NCI-H1417 (cell line): ENCODE measurements around the gene DYRK1A.

Source experiments
- DNase-seq, 3 experiments: peaks; one replicate each; lab custom pipeline; 2025; lab: John Stamatoyannopoulos, UW

DYRK1A gene

DNA sequence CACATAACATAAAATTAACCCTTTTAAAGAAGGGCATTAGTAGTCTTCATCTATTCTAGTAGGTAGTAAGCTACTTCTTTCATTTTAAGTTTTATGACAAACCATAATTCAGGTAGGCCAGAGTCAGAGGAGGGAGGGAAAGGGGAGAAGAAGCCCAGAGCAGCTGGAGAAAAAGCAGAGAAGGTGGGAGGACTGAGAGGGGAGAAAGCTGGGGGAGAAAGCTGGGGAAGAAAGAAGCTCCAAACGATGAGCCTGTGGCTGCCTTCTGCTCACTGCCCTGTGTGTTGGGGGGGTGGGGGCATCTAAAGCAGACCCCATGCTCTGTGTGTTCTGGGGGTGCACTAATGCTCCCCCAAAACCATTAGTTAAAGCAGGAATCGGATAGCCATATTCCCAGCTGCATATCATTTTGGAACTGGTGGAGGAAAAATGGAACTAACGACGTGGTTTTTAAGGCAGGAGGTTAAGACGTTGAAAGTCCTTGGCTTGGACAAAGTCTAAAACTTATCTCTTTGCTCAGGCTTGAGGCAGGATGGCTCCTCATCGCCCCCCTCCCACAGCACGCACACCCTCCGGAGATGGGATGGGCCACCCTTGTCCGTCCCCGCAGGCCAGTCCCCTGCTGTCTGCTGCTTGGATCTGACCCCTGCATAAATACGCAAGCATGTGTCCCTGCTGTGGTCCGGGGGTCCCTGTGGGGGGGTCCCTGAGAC, 184.2 kb downstream of the DYRK1A start:
- no peak for DNase-seq

DNA sequence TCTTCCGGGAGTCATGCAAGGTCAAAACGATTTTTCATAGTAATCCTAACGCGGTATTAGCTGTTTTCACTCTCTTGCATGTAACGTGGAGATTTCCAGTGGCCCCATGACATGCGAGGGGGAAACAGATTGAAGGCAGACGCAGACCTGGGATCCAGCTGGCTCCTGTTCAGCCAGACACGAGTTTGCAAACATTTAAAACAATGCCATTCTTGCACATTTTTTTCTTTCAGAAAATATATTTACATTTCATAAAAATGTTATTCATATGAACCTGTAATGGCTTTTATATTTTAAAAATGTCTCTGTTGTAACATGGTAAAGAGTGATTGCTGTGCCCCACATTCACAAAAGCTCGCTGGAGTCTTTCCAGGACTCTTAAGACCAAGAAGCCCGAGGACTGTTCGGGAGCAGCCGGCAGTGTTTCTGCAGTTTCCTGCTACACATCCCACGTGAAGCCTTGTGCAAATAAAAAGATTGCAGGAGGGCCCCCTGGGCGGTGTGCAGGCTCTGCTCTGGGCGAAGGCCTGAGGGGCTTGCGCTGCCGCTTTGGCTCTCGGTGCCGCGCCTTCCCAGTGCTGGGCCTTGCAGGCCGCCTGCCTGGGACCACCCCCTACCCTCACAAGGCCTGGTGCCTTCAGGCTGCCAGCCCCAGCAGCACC, 184.9 kb downstream of the DYRK1A start:
- DNase-seq: peak in 2 of 3 experiments; percentile 66 to 82

DNA sequence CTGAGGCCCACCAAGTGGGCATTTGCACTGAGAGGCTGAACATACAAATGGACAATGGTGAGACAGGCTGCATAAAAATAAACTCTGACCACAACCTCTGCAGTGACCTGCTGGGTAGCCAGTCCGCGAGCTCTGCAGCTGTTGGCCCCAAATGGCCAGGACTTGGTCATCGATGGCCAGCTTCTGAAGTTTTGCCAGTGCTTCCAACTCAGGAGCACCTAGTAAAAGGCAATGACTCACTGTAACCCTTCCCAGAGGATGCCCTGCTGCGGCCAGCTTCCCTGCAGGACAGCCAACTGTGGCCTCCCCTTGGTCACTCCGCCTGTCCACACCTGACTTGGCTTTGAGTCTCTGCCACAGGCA, 185.4 kb downstream of the DYRK1A start:
- no peak for DNase-seq

DNA sequence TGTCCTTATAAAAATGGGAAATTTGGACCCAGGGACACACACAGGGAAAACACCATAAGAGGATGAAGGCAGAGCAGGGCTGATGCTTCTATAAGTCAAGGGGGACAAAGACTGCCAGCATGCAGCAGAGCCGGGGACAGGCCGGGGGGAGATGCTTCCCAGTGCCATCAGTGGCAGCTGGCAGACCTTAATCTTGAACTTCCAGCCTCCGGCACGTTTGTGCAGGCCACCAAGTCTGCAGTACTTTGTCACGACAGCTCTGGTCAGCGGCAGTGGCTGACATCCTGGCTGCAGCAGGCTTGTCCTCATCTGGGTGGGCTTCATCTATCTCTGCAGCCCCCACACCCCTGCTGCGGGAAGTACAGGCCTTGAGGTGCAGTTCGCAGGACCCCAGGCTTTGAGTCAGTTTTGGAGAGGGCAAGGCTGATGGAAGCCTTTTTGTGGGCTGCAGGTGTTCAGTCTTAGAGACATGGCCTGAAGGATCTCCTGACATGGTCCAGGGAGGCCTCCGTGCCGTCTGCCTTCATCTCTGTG, 186.0 kb downstream of the DYRK1A start:
- DNase-seq: no peak

DNA sequence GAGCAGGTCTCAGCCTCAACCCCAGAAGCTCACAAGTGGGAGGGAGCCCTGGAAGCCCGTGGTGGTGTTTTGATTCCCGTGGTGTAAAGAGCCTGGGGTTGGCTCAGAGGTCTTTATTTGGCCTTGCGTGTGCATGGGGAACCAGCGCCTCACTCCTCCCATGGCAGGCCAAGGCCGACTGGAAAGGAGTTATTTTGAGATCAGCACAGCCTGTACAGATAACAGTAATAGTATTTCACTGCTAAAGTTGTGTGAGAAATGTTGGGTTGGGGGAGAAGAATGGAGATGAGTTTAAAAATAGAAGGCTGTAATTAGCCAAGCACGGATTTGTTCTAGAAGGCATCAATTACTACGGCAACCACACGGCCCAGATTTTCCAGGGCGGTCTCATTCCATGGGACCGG, 186.5 kb downstream of the DYRK1A start:
- DNase-seq: peak in 1 of 3 experiments; percentile 29

DNA sequence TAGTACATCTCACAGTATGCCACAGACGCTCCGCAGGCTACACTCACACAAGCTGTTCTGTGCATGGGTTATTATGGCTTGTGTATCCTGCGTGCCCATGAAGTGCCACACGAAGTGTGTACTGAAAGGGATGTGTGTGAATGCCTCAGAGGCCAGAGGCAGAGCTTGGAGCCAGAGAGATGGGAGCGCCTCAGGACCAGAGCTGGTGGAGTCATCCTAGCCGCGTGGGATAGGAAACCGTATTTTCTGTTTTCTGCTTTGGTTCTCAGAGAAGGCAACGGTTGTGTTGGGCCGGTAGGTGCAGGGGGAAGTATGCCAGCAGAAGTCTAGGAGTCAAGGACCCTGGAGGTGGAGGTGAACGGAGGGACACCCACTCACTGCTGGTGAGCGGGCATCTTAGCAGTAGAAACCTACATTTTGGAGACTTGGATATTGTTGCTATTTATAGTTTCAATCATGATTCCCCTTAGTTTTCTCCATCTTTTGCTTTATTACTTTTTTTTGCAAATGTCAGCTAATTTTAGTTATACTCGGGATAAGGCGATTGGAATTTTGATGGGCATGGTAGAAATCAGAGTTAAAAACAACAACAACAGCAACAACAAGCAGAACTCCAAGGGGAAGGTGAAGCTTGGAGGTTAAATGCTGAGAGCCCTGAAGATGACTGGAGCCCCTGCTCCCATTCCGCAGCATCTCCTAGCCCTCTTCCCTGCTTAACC, 188.2 kb downstream of the DYRK1A start:
- DNase-seq: no peak

DNA sequence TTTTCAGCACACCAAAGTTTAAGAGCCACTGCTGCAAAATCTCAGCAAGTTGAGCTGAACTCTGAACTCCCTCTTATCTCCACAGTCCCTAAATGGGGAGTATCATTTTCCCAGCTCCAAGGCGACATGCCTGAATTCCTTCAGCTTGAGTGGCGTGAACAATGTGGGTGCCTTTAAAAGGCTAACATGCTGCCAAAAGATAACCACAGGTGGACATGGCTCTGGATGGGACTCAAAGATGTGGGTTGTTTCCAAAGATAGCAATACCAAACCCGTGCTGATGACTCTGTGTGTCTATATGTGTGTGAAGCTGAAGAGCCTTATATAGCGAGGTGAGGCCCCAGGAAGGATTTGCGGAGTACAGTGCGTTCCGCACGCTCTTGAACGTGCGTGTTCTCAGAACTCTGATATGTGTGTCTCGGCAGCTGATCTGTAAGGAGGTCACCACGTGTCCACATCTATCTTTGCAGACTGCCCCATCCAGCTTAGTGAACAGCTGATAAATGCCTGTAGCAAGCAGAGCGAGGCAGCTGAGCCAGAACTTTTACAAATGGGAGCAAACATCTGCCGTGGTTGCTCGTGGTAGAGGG, 189.2 kb downstream of the DYRK1A start:
- DNase-seq: no peak

DNA sequence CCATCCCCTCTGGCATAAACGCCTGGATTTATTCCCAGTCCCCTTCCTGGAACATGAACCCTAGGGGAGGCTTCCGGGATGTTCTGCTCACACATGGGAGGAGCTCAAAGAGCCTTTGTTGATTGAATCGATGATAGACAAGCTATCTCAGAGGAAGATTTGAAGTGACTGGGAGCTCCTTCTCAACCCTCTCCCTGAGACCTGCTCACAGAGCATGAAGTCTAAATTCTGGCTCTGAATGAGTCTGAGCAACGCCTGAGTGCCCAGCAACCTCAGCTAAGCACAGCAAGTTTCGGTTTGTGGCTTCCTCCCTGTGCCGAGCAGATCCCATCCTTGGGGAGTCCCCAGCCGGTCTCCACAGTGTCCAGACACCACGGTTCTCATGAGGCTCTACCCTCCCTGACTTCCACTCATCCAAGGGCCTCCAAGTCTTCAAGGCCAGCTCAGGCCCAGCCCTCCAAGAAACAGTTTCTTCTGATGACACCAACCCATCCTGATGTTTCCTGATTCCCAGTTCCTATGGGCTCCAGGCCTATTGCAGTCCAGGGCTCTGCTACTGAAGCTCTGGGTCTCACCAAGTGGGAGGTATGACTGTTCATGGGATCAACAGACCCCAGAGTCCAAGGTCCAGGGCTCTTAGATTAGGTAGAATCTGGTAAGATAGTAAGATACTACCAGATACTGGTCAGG, 190.8 kb downstream of the DYRK1A start:
- no peak for DNase-seq

DNA sequence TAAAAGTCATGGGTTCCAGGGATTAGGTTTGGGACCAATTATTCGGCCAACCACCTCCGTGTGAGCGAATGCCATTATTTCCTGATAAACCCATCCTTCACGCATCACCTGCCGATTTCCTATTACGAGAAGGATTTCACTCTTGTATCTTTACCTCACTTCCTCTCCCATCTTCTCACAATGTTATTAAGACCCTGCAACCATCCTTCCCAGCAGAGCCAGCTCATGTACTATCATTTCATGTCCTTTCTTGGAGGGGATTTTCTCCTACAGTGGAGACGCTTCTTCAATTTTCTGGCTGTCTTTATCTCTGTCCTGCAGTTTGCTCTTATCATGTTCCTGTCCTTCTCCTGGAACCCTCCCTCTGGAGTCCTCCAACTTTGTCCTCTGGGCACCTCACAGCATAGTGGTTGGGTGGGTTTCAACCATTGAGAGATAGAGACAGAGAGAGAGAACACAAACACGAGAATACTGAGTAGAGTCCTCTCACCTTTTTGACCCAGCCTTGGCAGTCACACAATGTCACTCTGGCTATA, 192.2 kb downstream of the DYRK1A start:
- no peak for DNase-seq

DNA sequence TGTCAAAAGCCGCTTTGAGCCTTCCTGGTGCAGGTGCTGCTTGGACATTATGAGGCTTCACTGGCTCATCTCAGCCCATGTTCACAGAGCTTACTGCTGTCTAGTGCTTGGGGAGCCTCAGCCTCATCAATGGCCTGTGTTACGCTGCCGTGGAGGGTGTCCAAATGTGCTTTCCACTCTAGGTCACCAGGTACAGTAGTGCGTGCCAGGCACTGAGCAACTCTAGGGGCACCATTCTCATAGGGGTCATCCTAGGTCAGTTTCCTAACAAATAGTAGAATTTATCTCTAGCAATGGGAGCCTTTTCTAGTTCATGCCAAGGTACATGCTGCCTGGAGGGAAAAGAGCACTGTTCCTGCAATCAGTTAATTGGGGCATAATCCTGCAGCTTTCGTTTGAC, 193.8 kb downstream of the DYRK1A start:
- no peak for DNase-seq

DNA sequence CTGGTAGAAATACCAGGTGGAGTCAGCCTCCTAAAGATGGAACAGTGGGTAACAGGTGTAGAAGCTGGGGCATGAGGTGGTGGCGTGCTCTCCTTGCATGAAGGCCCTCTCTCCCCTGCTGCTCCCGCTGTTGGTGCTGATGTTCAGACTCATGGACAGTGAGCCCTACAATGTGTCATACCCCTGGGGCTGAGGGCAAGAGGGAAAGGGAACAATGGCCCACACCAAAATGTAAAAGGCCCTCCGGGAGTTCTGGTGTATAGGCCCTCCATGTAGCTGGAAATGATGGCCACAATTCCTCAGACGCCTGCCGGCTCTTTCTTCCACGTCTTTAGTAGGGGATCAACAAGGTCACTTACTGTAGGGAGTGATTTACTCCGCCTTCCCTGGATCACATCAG, 194.9 kb downstream of the DYRK1A start:
- no peak for DNase-seq

DNA sequence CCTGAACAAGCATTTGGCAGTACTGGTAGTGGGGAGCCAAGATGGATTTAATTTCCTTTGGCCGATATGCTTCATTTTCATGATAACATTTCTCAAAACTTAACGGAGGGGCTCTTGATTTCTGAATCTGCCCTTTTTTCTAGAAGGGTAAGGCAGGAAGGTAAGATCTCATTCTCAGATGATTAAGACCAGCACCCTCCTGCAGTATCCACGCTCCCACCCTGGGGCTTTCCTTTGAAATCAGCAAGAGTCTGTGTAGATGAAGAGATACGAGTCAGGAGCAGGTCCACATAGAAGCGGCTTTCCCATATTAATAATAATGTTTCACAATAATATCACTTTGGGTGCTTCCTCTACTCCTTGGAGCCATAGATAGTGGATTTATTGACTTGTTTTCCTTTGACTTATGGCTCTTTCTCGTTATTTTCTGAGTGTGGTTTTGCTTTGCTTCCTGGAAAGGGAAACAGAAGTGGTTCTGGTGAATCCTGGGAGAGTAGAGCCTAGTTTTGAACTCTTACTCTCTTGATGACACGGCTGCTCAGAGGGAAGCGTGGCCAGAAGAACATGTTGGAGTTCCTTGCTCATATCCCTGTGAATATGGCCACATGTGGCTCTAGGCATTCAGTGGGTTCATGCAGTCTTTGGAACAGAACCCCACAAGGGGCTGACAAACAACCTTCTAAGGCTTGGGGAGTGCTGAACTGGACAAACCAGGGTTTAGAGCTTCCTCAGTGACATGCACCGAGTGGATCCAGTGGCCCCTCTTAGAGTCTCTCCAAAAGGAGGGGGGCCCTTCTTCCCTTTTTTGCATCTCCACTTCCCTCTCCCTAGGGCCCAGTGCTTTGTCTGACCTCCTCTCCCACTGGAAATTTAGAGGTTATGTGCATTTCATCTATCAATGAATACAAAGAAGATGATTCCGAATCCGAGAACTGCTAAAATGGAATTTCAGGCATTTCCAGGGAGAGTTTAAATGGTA, 195.7 kb downstream of the DYRK1A start:
- no peak for DNase-seq

DNA sequence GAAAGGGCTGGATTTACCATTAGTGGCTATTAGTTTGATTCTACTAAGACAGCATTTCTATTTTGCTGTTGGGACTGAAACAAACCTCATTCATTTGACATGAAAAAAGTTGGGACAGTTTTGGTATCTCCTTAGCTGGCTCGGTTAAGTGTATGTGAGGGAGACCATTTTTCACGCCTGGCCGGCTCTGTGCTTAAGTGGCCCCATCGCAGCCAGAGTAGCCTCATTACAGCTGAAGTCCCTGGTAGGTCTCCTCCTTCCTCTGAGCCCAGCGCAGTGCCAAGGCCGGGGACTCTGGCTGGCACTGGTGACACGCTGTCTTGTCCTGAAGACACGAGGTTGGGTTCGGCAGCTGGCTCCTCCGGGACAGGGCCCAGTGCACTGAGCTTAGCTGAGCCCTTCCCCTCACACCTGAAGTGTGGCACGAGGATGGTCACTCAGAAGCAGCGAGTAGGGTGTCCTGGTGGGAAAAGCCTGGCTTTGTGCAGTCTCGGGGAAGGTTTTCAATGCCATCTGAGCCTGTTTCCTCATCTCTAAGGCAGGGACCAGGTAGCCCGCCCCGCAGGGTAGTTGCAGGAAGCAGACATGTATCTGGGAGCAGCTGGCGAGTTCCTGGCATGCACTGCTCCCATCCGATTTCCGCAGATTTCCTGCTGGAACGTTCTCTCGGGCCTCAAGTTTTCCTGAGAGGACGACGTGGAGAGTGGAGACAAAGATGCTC, 196.5 kb downstream of the DYRK1A start:
- peak in 1 of 3 experiments; percentile 43 for DNase-seq

DNA sequence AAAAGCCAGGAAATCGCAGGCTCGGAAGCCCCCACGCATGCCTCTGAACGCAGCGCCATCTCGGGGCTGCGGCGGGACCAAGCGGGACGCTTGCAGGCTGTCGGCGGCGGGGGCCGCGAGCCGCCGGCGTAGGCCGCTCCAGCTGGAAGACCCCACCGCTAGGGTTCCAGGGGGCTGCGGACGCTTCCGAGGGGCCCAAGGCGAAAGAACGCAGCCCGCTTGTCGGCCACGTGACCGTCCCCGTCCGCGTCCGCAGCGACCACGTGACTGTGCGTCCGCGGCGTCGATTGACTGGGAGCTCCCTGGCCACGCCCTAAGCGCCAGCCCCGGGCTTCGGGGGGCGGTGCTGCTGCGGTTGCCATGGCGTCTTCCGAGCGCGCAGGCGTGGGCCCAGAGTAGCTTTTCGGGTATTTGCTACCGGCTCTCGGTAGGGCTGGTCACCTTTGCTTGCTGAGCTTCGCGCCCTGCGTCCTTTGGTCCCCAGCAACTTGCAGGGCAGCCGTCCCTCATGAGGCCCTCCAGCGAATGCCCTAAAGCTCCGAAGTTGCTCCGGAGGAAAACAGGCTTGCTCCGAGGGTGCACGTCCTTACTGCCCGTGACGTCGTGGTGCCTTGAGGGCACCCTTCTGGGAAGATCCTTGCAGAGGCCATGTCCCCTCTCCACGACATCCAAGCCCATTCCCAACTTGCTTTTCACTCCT, 197.2 kb downstream of the DYRK1A start:
- DNase-seq: peak; percentile 97 to 98 (median 98)

DNA sequence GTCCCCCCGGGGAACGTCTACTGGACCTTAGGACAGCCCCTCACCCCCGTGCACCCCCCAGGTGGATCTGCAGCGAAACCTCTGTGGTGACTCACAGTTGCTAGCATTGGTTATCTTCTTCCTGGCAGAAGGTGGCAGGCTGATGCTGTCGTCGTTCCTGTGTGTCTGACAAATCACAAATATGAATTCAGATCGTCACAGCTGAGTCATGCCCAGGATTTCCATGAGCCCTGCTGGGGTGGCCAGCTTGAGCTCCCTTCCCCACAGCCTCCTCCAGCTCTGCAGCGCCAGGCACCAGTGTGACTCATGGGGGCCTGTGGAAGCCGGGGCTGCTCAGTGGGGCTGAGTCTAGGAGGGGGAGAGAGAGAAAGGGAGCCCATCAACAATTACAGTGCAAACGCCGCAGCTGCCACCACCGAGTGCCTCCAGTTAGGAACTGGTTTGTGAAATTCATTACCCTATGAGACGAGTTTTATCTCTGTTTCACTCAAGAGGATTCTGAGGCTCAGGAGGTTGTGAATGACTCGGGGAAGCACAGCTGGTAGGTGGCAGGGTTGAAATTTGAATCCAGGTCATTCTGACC, 197.9 kb downstream of the DYRK1A start:
- DNase-seq: peak; percentile 64 to 93 (median 89)

DNA sequence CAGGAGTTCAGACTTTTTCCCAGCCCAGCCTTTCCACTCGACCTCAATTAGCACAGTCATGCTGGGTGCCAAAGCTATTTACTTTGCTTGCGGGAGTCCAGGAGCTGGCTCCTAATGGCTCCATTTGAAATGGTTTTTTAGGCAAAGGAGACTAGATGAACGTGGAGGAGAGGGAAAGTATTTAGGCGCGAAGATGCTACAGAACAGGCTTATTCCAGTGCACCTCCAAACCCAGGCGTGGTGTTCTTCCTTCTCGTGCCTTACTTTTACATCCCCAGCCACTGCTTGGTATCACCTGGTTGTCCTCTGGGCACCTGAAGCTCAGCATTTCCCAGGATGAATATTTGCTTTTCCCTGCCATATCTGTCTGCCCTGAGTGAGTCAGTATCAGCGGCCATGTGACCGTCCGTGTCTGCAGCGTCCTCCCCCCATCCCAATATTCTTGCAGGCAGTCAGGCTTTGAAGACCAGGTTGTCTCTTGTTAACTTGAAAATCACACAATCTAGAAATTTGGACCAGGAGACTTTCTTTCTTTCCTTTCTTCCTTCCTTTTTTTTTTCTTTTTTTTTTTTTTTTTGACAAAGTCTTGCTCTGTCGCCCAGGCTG, 198.5 kb downstream of the DYRK1A start:
- peak; percentile 84 to 93 (median 85) for DNase-seq

DNA sequence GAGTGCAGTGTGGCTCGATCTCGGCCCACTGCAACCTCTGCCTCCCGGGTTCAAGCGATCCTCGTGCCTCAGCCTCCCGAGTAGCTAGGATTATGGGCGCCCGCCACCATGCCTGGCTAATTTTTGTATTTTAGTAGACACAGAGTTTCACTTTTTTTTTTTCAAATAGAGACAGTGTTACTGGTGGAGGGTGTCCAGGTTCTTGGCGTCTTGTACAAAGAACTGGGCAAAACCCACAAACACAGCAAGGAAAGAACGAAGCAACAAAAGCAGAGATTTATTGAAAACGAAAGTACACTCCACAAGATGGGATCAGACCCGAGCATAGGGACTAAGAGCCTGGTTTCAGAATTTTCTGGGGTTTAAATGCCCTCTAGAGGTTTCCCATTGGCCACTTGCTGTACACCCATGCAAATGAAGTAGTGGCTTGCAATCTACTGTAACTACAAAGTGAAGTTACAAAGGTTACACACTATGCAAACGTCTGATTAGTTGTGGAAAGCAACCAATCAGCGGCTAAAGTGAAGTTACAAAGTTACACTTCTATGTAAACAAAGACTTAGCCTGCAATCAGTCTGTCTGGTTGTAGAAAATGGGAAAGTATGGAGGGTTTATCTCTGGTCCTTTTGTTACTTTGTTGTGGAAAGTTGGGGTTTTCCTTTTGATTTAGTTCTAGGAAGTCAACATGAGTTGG, 199.1 kb downstream of the DYRK1A start:
- DNase-seq: peak in 1 of 3 experiments; percentile 25
